A549 (cell line): ENCODE results near the gene KRTAP4-12.

Source experiments
- EP300 ChIP-seq, 2 experiments: fragments of >200 bp; sonication (Bioruptor Twin); formaldehyde crosslinking; IDR thresholded peaks; 2 replicates in 1 of 2; 3 replicates in 1 of 2; pipeline ENCODE4 v1.6.1; 2016 to 2017
- JUN ChIP-seq, 2 experiments: fragments of >200 bp; sonication (Bioruptor Twin); formaldehyde crosslinking; IDR thresholded peaks; 2 replicates in 1 of 2; 3 replicates in 1 of 2; pipeline ENCODE4 v1.6.1; 2016 to 2017
- KDM5A ChIP-seq: fragments of 200-600 bp; sonication (generic); IDR thresholded peaks from 2 replicates; pipeline ENCODE4 v1.6.1; 2016; ENCODE audit warnings: antibody characterized with exemption, mild to moderate bottlenecking
- ZFP36 ChIP-seq: fragments of 450-650 bp; IDR thresholded peaks from 2 replicates; pipeline ENCODE4 v1.6.1; 2014; ENCODE audit warnings: borderline replicate concordance; ENCODE audit not compliant: partially characterized antibody
- TF ChIP-seq, protein P1 (sequence below): fragments of >200 bp; sonication (Bioruptor Twin); formaldehyde crosslinking; IDR thresholded peaks from 3 replicates; pipeline ENCODE4 v1.5.1; 2016

DNA sequence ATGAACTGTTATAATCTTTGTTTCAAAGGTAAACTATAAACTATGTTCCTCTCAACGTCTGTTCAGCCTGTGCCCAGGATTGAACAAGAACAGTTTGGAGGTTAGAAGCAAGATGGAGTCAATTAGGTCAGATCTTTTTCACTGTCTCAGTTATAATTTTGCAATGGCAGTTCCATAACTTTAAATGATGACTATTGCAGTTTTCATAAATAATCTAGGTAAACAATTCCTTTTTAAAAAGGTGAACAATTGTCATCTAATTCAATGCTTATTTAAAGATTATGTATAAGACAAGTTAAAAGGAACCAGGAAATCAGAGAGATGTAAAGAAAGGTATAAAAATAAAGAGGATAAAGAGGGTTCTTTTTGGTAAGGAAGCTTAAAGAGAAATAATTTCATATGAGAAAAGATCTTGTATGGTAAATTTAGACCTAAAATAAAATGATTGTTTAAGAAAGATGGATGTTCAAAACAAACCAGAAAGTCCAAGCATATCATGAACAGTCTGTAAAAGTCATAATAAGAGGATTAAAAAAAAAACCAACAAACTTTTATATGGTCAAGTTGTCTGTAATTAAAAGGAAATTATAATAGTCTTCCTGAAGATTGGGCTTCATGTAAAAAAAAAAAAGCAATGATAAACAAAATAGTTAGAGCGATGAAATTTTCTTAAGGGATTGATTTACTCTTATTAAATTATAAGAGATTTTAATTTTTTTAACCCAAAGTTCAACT lies 12.7 kb downstream of the KRTAP4-12 start:
- TF ChIP-seq EP300 (IDR thresholded peaks at IDR 0.05) (no peak), JUN (IDR thresholded peaks at IDR 0.05) (no peak), KDM5A (no peak), ZFP36 (peak; percentile 49)
- TF ChIP-seq, protein P1, sequence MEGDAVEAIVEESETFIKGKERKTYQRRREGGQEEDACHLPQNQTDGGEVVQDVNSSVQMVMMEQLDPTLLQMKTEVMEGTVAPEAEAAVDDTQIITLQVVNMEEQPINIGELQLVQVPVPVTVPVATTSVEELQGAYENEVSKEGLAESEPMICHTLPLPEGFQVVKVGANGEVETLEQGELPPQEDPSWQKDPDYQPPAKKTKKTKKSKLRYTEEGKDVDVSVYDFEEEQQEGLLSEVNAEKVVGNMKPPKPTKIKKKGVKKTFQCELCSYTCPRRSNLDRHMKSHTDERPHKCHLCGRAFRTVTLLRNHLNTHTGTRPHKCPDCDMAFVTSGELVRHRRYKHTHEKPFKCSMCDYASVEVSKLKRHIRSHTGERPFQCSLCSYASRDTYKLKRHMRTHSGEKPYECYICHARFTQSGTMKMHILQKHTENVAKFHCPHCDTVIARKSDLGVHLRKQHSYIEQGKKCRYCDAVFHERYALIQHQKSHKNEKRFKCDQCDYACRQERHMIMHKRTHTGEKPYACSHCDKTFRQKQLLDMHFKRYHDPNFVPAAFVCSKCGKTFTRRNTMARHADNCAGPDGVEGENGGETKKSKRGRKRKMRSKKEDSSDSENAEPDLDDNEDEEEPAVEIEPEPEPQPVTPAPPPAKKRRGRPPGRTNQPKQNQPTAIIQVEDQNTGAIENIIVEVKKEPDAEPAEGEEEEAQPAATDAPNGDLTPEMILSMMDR: no peak
